Immature natural killer cell (primary cell): ENCODE results near the gene TCF7L1. TPM values are rescaled to one million over a fixed set of nuclear protein-coding genes. Genes with fewer than 3 reads are reported as not detected.

ENCODE experiments used
- DNase-seq, 3 donors: peaks; one replicate each; pipeline ENCODE4 v3.0.0; 2022; ENCODE audit warnings: mixed read lengths in 1 of 3
- H3K27ac Mint-ChIP-seq, 6 donors: one replicate each; pipeline ENCODE4 v1.8.0; 2020; ENCODE audit warnings: mixed read lengths in 6 of 6, mild to moderate bottlenecking in 5 of 6, inconsistent platforms in 4 of 6, moderate library complexity in 3 of 6
- H3K27me3 Mint-ChIP-seq, 3 donors: one replicate each; pipeline ENCODE4 v1.8.0; 2020 to 2021; ENCODE audit warnings: low read depth in 3 of 3, mild to moderate bottlenecking in 3 of 3, mixed read lengths in 3 of 3, moderate library complexity in 3 of 3, inconsistent platforms in 1 of 3
- H3K36me3 Mint-ChIP-seq, 3 donors: one replicate each; pipeline ENCODE4 v1.8.0; 2020; ENCODE audit warnings: mixed read lengths in 3 of 3, inconsistent platforms in 2 of 3, mild to moderate bottlenecking in 2 of 3
- H3K4me1 Mint-ChIP-seq, 2 donors: one replicate each; pipeline ENCODE4 v1.8.0; 2020; ENCODE audit warnings: inconsistent platforms in 2 of 2, mild to moderate bottlenecking in 2 of 2, mixed read lengths in 2 of 2, moderate library complexity in 1 of 2
- H3K4me3 Mint-ChIP-seq, 5 donors: one replicate each; pipeline ENCODE4 v1.8.0; 2020; ENCODE audit warnings: mild to moderate bottlenecking in 5 of 5, mixed read lengths in 5 of 5, inconsistent platforms in 3 of 5, moderate library complexity in 3 of 5
- H3K9me3 Mint-ChIP-seq, 6 donors: one replicate each; pipeline ENCODE4 v1.8.0; 2020; ENCODE audit warnings: mild to moderate bottlenecking in 6 of 6, mixed read lengths in 6 of 6, inconsistent platforms in 4 of 6, moderate library complexity in 3 of 6
- polyA plus RNA-seq, 3 donors: library from polyadenylated mRNA; unstranded; fragments of 300-500 nt; fragmentation: Illumina TruSeq; gene quantifications; one replicate each; pipeline ENCODE4 v1.2.3, GENCODE V29; 2021

Gene TCF7L1
- polyA plus RNA-seq, 3 donors from 2014 or later = 0.12 TPM; not detected in 2

- Mint-ChIP-seq H3K36me3 (no peaks in the 10 kb centered on the region), H3K4me3 (no peak overlapping the region), H3K9me3 (no peaks in the 10 kb centered on the region), H3K4me1 (no peaks in the 10 kb centered on the region), H3K27ac (no peak overlapping the region), H3K27me3 (no peaks in the 10 kb centered on the region)
- DNase-seq = no peak
Measured at GRCh38 chr2:85255456-85255812, 122.2 kb downstream of the TCF7L1 start.

GRCh38 chr2:85255813-85256594 lies 122.8 kb downstream of the TCF7L1 start:
- no peak for DNase-seq
- Mint-ChIP-seq H3K36me3 (no peaks in the 10 kb centered on the region), H3K27me3 (no peaks in the 10 kb centered on the region), H3K9me3 (no peaks in the 10 kb centered on the region), H3K4me1 (no peaks in the 10 kb centered on the region), H3K4me3 (no peak overlapping the region), H3K27ac (no peak overlapping the region)

GRCh38 chr2:85257359-85257969 lies 124.3 kb downstream of the TCF7L1 start:
- Mint-ChIP-seq H3K4me3 (no peak overlapping the region), H3K36me3 (no peaks in the 10 kb centered on the region), H3K4me1 (no peaks in the 10 kb centered on the region), H3K9me3 (no peaks in the 10 kb centered on the region), H3K27me3 (no peaks in the 10 kb centered on the region), H3K27ac (no peak overlapping the region)
- DNase-seq = no peak

GRCh38 chr2:85257970-85258605 lies 124.9 kb downstream of the TCF7L1 start:
- no peak overlapping the region for H3K27ac Mint-ChIP-seq
- DNase-seq = no peak

GRCh38 chr2:85259101-85259590 lies 126.0 kb downstream of the TCF7L1 start:
- no peak for DNase-seq
- Mint-ChIP-seq H3K4me3 (no peak overlapping the region), H3K27ac (no peak overlapping the region), H3K27me3 (peaks cover 0 to 1% (median 0%) of the 10 kb centered on the region in 3 donors), H3K4me1 (no peaks in the 10 kb centered on the region), H3K36me3 (no peaks in the 10 kb centered on the region), H3K9me3 (no peaks in the 10 kb centered on the region)

More at GRCh38 chr2:85257970-85258605, 124.9 kb downstream of the TCF7L1 start:
- H3K36me3 Mint-ChIP-seq = no peaks in the 10 kb centered on the region
- H3K4me3 Mint-ChIP-seq = no peak overlapping the region
- H3K4me1 Mint-ChIP-seq = no peaks in the 10 kb centered on the region
- H3K9me3 Mint-ChIP-seq = no peaks in the 10 kb centered on the region
- H3K27me3 Mint-ChIP-seq = no peaks in the 10 kb centered on the region

GRCh38 chr2:85259879-85260278 lies 126.7 kb downstream of the TCF7L1 start:
- DNase-seq = no peak
- no peak overlapping the region for H3K4me3 Mint-ChIP-seq
- H3K9me3 Mint-ChIP-seq = no peaks in the 10 kb centered on the region
- H3K27me3 Mint-ChIP-seq = peaks cover 0 to 1% (median 0%) of the 10 kb centered on the region in 3 donors
- no peak overlapping the region for H3K27ac Mint-ChIP-seq
- H3K4me1 Mint-ChIP-seq = no peaks in the 10 kb centered on the region
- H3K36me3 Mint-ChIP-seq = no peaks in the 10 kb centered on the region

GRCh38 chr2:85263591-85263990 lies 130.4 kb downstream of the TCF7L1 start:
- no peaks in the 10 kb centered on the region for H3K9me3 Mint-ChIP-seq
- no peak overlapping the region for H3K4me3 Mint-ChIP-seq
- H3K4me1 Mint-ChIP-seq = no peaks in the 10 kb centered on the region
- H3K27ac Mint-ChIP-seq = no peak overlapping the region
- no peak for DNase-seq
- H3K27me3 Mint-ChIP-seq = peaks cover 0 to 4% (median 2%) of the 10 kb centered on the region in 3 donors
- no peaks in the 10 kb centered on the region for H3K36me3 Mint-ChIP-seq

- Mint-ChIP-seq H3K4me3 (no peak overlapping the region), H3K36me3 (no peaks in the 10 kb centered on the region), H3K27me3 (peaks cover 0 to 4% (median 2%) of the 10 kb centered on the region in 3 donors), H3K4me1 (no peaks in the 10 kb centered on the region), H3K9me3 (no peaks in the 10 kb centered on the region), H3K27ac (no peak overlapping the region)
- no peak for DNase-seq
Measured at GRCh38 chr2:85264471-85264870, 131.3 kb downstream of the TCF7L1 start.

- peaks cover 0 to 5% (median 2%) of the 10 kb centered on the region in 3 donors for H3K27me3 Mint-ChIP-seq
- no peaks in the 10 kb centered on the region for H3K4me1 Mint-ChIP-seq
- H3K9me3 Mint-ChIP-seq = no peaks in the 10 kb centered on the region
- no peaks in the 10 kb centered on the region for H3K36me3 Mint-ChIP-seq
- no peak overlapping the region for H3K4me3 Mint-ChIP-seq
- no peak overlapping the region for H3K27ac Mint-ChIP-seq
- no peak for DNase-seq
Measured at GRCh38 chr2:85265304-85265703, 132.1 kb downstream of the TCF7L1 start.

- Mint-ChIP-seq H3K4me1 (no peaks in the 10 kb centered on the region), H3K27me3 (peaks cover 0 to 5% (median 4%) of the 10 kb centered on the region in 3 donors), H3K9me3 (no peaks in the 10 kb centered on the region), H3K4me3 (no peak overlapping the region), H3K36me3 (no peaks in the 10 kb centered on the region), H3K27ac (no peak overlapping the region)
- peak; percentile 56 to 63 (median 59) for DNase-seq
Measured at GRCh38 chr2:85266146-85267041, 133.2 kb downstream of the TCF7L1 start.

- H3K4me1 Mint-ChIP-seq = no peaks in the 10 kb centered on the region
- no peaks in the 10 kb centered on the region for H3K9me3 Mint-ChIP-seq
- no peak for DNase-seq
- no peak overlapping the region for H3K4me3 Mint-ChIP-seq
- no peaks in the 10 kb centered on the region for H3K36me3 Mint-ChIP-seq
- H3K27ac Mint-ChIP-seq = no peak overlapping the region
- peaks cover 2 to 4% (median 4%) of the 10 kb centered on the region in 3 donors for H3K27me3 Mint-ChIP-seq
Measured at GRCh38 chr2:85269959-85270358, 136.8 kb downstream of the TCF7L1 start.

- Mint-ChIP-seq H3K4me3 (no peak overlapping the region), H3K27me3 (peaks cover 2 to 4% (median 2%) of the 10 kb centered on the region in 3 donors), H3K4me1 (no peaks in the 10 kb centered on the region), H3K9me3 (no peaks in the 10 kb centered on the region), H3K27ac (no peak overlapping the region), H3K36me3 (no peaks in the 10 kb centered on the region)
- DNase-seq = no peak
Measured at GRCh38 chr2:85272357-85272756, 139.2 kb downstream of the TCF7L1 start.
